ENCODE measurements around the gene ARHGEF16.

GRCh38 chr1:3463408-3463863 is 9.0 kb downstream of the ARHGEF16 start:
- TF ChIP-seq CTCF (IDR thresholded peaks at IDR 0.05) (no peak), ZFX (IDR thresholded peaks at IDR 0.05; ENCODE audit: borderline replicate concordance) (no peak)
